ENCODE results near the gene MRPS9.

The MRPS9 gene

DNA sequence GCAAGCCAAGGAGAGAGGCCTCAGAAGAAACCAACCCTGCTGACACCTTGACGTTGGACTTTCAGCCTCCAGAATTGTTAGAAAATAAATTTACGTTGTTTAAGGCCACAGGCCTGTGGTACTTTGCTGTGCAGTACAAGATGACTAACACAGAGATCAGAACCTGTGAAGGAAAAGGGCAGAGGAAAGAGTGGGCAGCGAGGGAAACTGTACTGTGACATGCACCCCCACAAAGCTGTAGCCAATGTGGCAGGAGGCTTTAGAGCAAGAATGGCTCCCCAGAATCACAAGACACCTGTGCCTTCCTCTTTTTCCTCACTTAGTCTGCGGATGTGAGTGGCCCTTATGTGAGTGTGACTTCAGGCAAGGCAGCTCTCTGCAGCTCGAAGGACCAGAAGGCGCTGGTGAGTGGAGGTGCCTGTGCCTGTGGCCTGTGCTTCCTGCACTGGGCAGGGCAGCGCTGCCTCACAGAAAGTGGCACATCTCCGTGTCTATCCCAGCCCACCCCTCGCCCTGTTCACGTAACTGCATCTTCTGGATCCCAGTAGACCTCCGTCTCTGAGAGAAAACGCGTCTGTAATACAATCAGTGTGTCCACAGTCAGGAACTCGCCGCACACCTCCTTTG, 89.5 kb downstream of the MRPS9 start:
- H3K79me2 ChIP-seq (ENCODE audit: low read length): no peaks in the 10 kb centered on the region
- peaks cover 13% of the 10 kb centered on the region for H3K4me1 ChIP-seq (ENCODE audit: low read length)
- TF ChIP-seq, protein P1, sequence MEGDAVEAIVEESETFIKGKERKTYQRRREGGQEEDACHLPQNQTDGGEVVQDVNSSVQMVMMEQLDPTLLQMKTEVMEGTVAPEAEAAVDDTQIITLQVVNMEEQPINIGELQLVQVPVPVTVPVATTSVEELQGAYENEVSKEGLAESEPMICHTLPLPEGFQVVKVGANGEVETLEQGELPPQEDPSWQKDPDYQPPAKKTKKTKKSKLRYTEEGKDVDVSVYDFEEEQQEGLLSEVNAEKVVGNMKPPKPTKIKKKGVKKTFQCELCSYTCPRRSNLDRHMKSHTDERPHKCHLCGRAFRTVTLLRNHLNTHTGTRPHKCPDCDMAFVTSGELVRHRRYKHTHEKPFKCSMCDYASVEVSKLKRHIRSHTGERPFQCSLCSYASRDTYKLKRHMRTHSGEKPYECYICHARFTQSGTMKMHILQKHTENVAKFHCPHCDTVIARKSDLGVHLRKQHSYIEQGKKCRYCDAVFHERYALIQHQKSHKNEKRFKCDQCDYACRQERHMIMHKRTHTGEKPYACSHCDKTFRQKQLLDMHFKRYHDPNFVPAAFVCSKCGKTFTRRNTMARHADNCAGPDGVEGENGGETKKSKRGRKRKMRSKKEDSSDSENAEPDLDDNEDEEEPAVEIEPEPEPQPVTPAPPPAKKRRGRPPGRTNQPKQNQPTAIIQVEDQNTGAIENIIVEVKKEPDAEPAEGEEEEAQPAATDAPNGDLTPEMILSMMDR (IDR thresholded peaks at IDR 0.05; ENCODE audit: low read depth, low read length): no peak
- TF ChIP-seq EZH2phosphoT487 (IDR thresholded peaks at IDR 0.05; ENCODE audit: low read depth): no peak
- no peak overlapping the region for H3K9ac ChIP-seq (ENCODE audit: low read length)
- peaks cover 36% of the 10 kb centered on the region for H3K27me3 ChIP-seq (ENCODE audit: low read depth, low read length)
- H3K4me2 ChIP-seq (ENCODE audit: low read length): no peak overlapping the region
- no peaks in the 10 kb centered on the region for H3K36me3 ChIP-seq (replicated peaks; ENCODE audit: low read depth, low read length)
- H3K27ac ChIP-seq (ENCODE audit: low read length): no peak overlapping the region
- no peak overlapping the region for H3K4me3 ChIP-seq (ENCODE audit: low read length)
- no peaks in the 10 kb centered on the region for H3K9me3 ChIP-seq (ENCODE audit: insufficient read depth, low read length)
- H2AFZ ChIP-seq (ENCODE audit: low read depth, low read length): no peak overlapping the region
- H4K20me1 ChIP-seq (ENCODE audit: insufficient read depth, low read length): peaks cover 2% of the 10 kb centered on the region; the same call in 1 of the 2 replicates

DNA sequence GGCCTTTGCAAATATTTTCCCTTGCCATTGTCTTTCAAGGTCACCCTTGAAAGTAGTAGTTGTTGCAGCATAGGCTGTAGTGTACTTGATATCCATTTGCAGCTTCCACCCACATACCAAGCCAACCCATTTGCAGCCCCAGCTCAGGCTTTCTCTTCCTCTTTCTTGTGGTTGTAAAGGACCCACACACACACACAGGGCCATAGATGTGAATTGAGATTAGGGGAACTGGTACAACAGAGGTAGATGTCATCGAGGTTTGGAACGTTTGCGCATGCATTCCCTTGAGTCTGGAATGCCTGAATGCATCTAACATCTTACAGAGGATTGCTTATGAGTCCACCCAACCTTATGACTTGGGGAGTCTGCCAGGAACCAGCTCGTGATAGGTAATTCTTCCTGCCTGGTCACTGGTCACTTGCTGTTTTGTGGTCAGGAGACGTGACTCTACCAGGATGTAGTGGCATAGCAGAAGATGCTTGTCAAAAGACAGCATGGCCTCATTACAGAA, 91.9 kb downstream of the MRPS9 start:
- peaks cover 51% of the 10 kb centered on the region for H3K27me3 ChIP-seq (ENCODE audit: low read depth, low read length)
- H3K27ac ChIP-seq (ENCODE audit: low read length): no peak overlapping the region
- no peaks in the 10 kb centered on the region for H3K9me3 ChIP-seq (ENCODE audit: insufficient read depth, low read length)
- TF ChIP-seq EZH2phosphoT487 (IDR thresholded peaks at IDR 0.05; ENCODE audit: low read depth): no peak
- TF ChIP-seq, protein P1 (IDR thresholded peaks at IDR 0.05; ENCODE audit: low read depth, low read length): no peak
- no peak overlapping the region for H3K9ac ChIP-seq (ENCODE audit: low read length)
- H2AFZ ChIP-seq (ENCODE audit: low read depth, low read length): no peak overlapping the region
- peaks cover 2% of the 10 kb centered on the region; the same call in 1 of the 2 replicates for H4K20me1 ChIP-seq (ENCODE audit: insufficient read depth, low read length)
- no peaks in the 10 kb centered on the region for H3K79me2 ChIP-seq (ENCODE audit: low read length)
- H3K4me1 ChIP-seq (ENCODE audit: low read length): peaks cover 13% of the 10 kb centered on the region
- H3K4me3 ChIP-seq (ENCODE audit: low read length): no peak overlapping the region
- no peaks in the 10 kb centered on the region for H3K36me3 ChIP-seq (replicated peaks; ENCODE audit: low read depth, low read length)
- peak overlapping the region; percentile 10; the same call in 1 of the 2 replicates for H3K4me2 ChIP-seq (ENCODE audit: low read length)

DNA sequence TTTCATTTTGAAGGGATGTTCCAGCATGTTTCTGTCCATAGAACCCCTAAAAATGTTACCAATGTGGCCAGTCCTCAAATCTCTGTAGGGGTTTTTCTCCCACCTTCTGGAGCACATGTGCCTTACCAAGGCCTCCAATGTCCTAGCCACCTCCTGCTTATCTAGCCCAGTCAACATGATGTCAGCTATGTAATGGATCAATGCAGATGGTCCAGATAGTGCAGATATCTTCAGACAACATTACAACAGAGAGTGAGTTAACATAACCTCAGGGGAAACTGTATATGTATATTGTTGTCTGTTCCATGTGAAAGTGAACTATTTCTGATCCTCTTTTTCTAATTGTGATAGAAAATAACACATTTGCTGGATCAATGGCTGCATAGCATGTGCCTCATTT, 92.7 kb downstream of the MRPS9 start:
- Histone ChIP-seq H3K36me3 (replicated peaks; ENCODE audit: low read depth, low read length) (no peaks in the 10 kb centered on the region), H3K4me1 (ENCODE audit: low read length) (peaks cover 13% of the 10 kb centered on the region), H3K4me2 (ENCODE audit: low read length) (no peak overlapping the region), H4K20me1 (ENCODE audit: insufficient read depth, low read length) (peaks cover 2% of the 10 kb centered on the region; the same call in 1 of the 2 replicates), H3K9ac (ENCODE audit: low read length) (no peak overlapping the region), H2AFZ (ENCODE audit: low read depth, low read length) (no peak overlapping the region), H3K27ac (ENCODE audit: low read length) (no peak overlapping the region), H3K79me2 (ENCODE audit: low read length) (no peaks in the 10 kb centered on the region), H3K4me3 (ENCODE audit: low read length) (no peak overlapping the region), H3K9me3 (ENCODE audit: insufficient read depth, low read length) (no peaks in the 10 kb centered on the region), H3K27me3 (ENCODE audit: low read depth, low read length) (peaks cover 59% of the 10 kb centered on the region)
- no peak for TF ChIP-seq EZH2phosphoT487 (IDR thresholded peaks at IDR 0.05; ENCODE audit: low read depth)
- TF ChIP-seq, protein P1 (IDR thresholded peaks at IDR 0.05; ENCODE audit: low read depth, low read length): no peak

DNA sequence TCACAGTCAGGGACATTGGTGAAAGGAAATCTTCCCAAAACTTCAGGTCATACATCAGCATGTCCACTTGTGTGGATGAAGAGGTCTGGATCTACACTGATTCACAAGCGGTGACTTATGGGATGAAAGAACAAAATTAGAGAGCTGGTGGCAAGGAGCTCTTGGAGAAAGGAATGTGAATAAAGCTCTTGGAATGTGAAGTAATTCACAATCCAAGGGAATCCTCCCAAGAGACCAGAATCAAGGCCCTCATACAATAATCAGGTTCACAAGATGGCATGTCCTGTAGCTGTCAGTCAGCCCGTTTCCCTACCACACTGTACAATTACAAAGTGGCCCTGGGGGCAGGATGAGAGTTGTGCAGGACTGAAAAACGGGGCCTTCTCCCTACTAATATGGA, 96.2 kb downstream of the MRPS9 start:
- H3K27ac ChIP-seq (ENCODE audit: low read length): no peak overlapping the region
- H3K9me3 ChIP-seq (ENCODE audit: insufficient read depth, low read length): no peaks in the 10 kb centered on the region
- TF ChIP-seq, protein P1 (IDR thresholded peaks at IDR 0.05; ENCODE audit: low read depth, low read length): no peak
- TF ChIP-seq EZH2phosphoT487 (IDR thresholded peaks at IDR 0.05; ENCODE audit: low read depth): no peak
- no peaks in the 10 kb centered on the region for H3K36me3 ChIP-seq (replicated peaks; ENCODE audit: low read depth, low read length)
- no peak overlapping the region for H3K9ac ChIP-seq (ENCODE audit: low read length)
- peaks cover 13% of the 10 kb centered on the region for H3K4me1 ChIP-seq (ENCODE audit: low read length)
- peaks cover 43% of the 10 kb centered on the region for H3K27me3 ChIP-seq (ENCODE audit: low read depth, low read length)
- no peak overlapping the region for H3K4me3 ChIP-seq (ENCODE audit: low read length)
- H2AFZ ChIP-seq (ENCODE audit: low read depth, low read length): no peak overlapping the region
- no peak overlapping the region for H3K4me2 ChIP-seq (ENCODE audit: low read length)
- H4K20me1 ChIP-seq (ENCODE audit: insufficient read depth, low read length): peaks cover 2% of the 10 kb centered on the region; the same call in 1 of the 2 replicates
- no peaks in the 10 kb centered on the region for H3K79me2 ChIP-seq (ENCODE audit: low read length)

Measured in OCI-LY3 (cell line).